PC-9 (cell line): ENCODE results near the gene PIK3R2. TPM values are rescaled to one million over a fixed set of nuclear protein-coding genes. Genes with fewer than 3 reads are reported as not detected.

Experiments
- BruUV-seq: library from RNA; stranded (reverse); fragments of 400-500 nt; replicated peaks from 2 replicates; lab custom pipeline; 2021; lab: Mats Ljungman, UMichigan
- CTCF ChIA-PET: fragments of 300-600 bp; sonication (Branson Sonifier 250); formaldehyde crosslinking; loops from one replicate; lab custom pipeline; 2022; ENCODE audit warnings: antibody characterized with exemption; lab: Charles Lee
- POLR2A ChIA-PET: fragments of 300-600 bp; sonication (Branson Sonifier 250); formaldehyde crosslinking; loops from one replicate; lab custom pipeline; 2022; ENCODE audit warnings: antibody characterized with exemption; ENCODE audit not compliant: unreplicated experiment; lab: Charles Lee
- DNase-seq, 2 experiments: peaks; one replicate each; pipeline versions ENCODE4 v3.0.0 to v3.0.0-alpha.2; 2015 to 2022; ENCODE audit warnings: mixed read lengths in 1 of 2
- H2AFZ ChIP-seq: fragments of 200-600 bp; sonication (generic); 2 replicates; pipeline ENCODE4 v1.8.1; 2017; ENCODE audit warnings: antibody characterized with exemption
- H3F3A ChIP-seq: fragments of 200-600 bp; sonication (generic); 2 replicates; pipeline ENCODE4 v1.8.1; 2017; ENCODE audit warnings: antibody characterized with exemption, mild to moderate bottlenecking, low read depth; ENCODE audit not compliant: insufficient read depth
- H3K27ac ChIP-seq: fragments of 200-600 bp; sonication (generic); 2 replicates; pipeline ENCODE4 v1.6.1; 2016; ENCODE audit warnings: mixed run types
- H3K27me3 ChIP-seq: fragments of 200-600 bp; sonication (generic); 2 replicates; pipeline ENCODE4 v1.6.1; 2016; ENCODE audit warnings: low read depth, mixed run types; ENCODE audit not compliant: insufficient read depth
- H3K36me3 ChIP-seq: fragments of 200-600 bp; sonication (generic); 2 replicates; pipeline ENCODE4 v1.6.1; 2016; ENCODE audit warnings: low read depth, mixed run types
- H3K4me1 ChIP-seq: fragments of 200-600 bp; sonication (generic); replicated peaks from 2 replicates; pipeline ENCODE4 v1.6.1; 2016; ENCODE audit warnings: mixed run types; ENCODE audit not compliant: insufficient read depth
- H3K4me2 ChIP-seq: fragments of 200-600 bp; sonication (generic); 2 replicates; pipeline ENCODE4 v1.6.1; 2017; ENCODE audit warnings: mixed run types
- H3K4me3 ChIP-seq: fragments of 200-600 bp; sonication (generic); 2 replicates; pipeline ENCODE4 v1.6.1; 2016; ENCODE audit warnings: mixed run types
- H3K79me2 ChIP-seq: fragments of 200-600 bp; sonication (generic); 2 replicates; pipeline ENCODE4 v1.6.1; 2017; ENCODE audit warnings: low read depth, mixed run types
- H3K9me2 ChIP-seq: fragments of 200-600 bp; sonication (generic); 2 replicates; pipeline ENCODE4 v1.8.1; 2017; ENCODE audit warnings: mild to moderate bottlenecking; ENCODE audit not compliant: insufficient read depth
- H3K9me3 ChIP-seq: fragments of 200-600 bp; sonication (generic); 2 replicates; pipeline ENCODE4 v1.8.1; 2016; ENCODE audit warnings: low read depth; ENCODE audit not compliant: insufficient read depth
- H4K20me1 ChIP-seq: fragments of 200-600 bp; sonication (generic); 2 replicates; pipeline ENCODE4 v1.8.1; 2017; ENCODE audit not compliant: insufficient read depth
- CTCF ChIP-seq: fragments of 200-600 bp; sonication (generic); conservative IDR thresholded peaks from 2 replicates; pipeline ENCODE4 v1.6.1; 2017; ENCODE audit warnings: mixed run types, antibody characterized with exemption, mild to moderate bottlenecking, moderate library complexity
- EZH2 ChIP-seq: fragments of 200-600 bp; sonication (generic); IDR thresholded peaks from 2 replicates; pipeline ENCODE4 v1.8.0; 2017; ENCODE audit warnings: antibody characterized with exemption, low read depth
- intact Hi-C: fragments of 100-400 bp; cut with micrococcal nuclease; formaldehyde crosslinking; loops from one replicate; pipeline ENCODE4 v1.10.0; 2022; ENCODE audit not compliant: unreplicated experiment
- total RNA-seq: library from RNA; stranded (reverse); gene quantifications from 2 replicates; pipeline ENCODE4 v1.2.3, GENCODE V29; 2021

The PIK3R2 gene
- total RNA-seq, 1 experiment from 2014 or later: 61.8 TPM

DNA sequence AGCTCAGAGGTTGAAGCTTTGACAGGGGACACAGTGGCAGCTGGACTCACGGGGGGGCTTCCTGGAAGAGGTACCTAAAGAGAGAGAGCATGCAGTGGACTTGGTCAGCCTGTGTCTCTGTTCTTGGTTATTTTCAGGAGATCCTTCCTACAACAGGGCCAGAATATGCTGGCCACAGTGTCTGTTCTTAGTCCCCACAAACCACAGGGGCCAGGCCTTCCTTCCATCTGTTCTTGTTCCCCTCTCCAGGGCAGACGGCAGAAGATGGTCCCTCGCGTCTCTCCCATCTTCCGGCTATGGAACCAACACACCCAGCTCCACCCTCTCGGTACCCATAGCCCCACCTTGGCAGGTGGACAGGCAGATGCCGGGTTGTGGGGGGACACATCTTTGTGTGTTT is 30.5 kb upstream of the PIK3R2 start:
- H3K9me2 ChIP-seq: no peaks in the 10 kb centered on the region
- BruUV-seq: no TSS peak
- CTCF ChIA-PET: no interaction called here

GRCh38 chr19:18122860-18123795 is 29.8 kb upstream of the PIK3R2 start:
- 0 out of 2 replicates have a peak, but pooled peaks cover 9% of the 10 kb centered on the region for H3F3A ChIP-seq
- no peak overlapping the region for H3K4me3 ChIP-seq
- intact Hi-C loops: no loop called here
- H3K4me1 ChIP-seq: 0 out of 2 replicates have a peak, but pooled peaks cover 4% of the 10 kb centered on the region
- H4K20me1 ChIP-seq: peaks cover 8% of the 10 kb centered on the region
- no peak overlapping the region for H3K27ac ChIP-seq
- H3K9me3 ChIP-seq: no peaks in the 10 kb centered on the region
- H3K4me2 ChIP-seq: no peak overlapping the region
- TF ChIP-seq EZH2 (no peak), CTCF (no peak)
- no peaks in the 10 kb centered on the region for H3K27me3 ChIP-seq
- H3K79me2 ChIP-seq: no peaks in the 10 kb centered on the region
- no peaks in the 10 kb centered on the region; the same call in 1 of the 2 replicates for H3K36me3 ChIP-seq
- H3K9me2 ChIP-seq: no peaks in the 10 kb centered on the region
- H2AFZ ChIP-seq: no peak overlapping the region
- POLR2A ChIA-PET: no interaction called here
- no TSS peak for BruUV-seq
- no peak for DNase-seq
- CTCF ChIA-PET: no interaction called here

More for the DNA sequence above, 30.5 kb upstream of the PIK3R2 start:
- H3K9me3 ChIP-seq: no peaks in the 10 kb centered on the region
- TF ChIP-seq CTCF (no peak), EZH2 (no peak)
- H4K20me1 ChIP-seq: peaks cover 8% of the 10 kb centered on the region
- no peaks in the 10 kb centered on the region; the same call in 1 of the 2 replicates for H3K36me3 ChIP-seq
- H3K4me2 ChIP-seq: no peak overlapping the region
- H3K4me3 ChIP-seq: no peak overlapping the region
- H2AFZ ChIP-seq: no peak overlapping the region
- POLR2A ChIA-PET: no interaction called here
- H3F3A ChIP-seq: 0 out of 2 replicates have a peak, but pooled peaks cover 9% of the 10 kb centered on the region
- intact Hi-C loops: no loop called here
- no peak overlapping the region for H3K27ac ChIP-seq
- H3K79me2 ChIP-seq: no peaks in the 10 kb centered on the region
- H3K27me3 ChIP-seq: no peaks in the 10 kb centered on the region
- H3K4me1 ChIP-seq: peaks cover 5% of the 10 kb centered on the region; the same call in 1 of the 2 replicates
- no peak for DNase-seq

GRCh38 chr19:18123819-18124218 is 29.1 kb upstream of the PIK3R2 start:
- no peaks in the 10 kb centered on the region for H3K9me2 ChIP-seq
- no peaks in the 10 kb centered on the region for H3K4me1 ChIP-seq
- DNase-seq: no peak
- no peaks in the 10 kb centered on the region for H3K27me3 ChIP-seq
- no peak overlapping the region for H2AFZ ChIP-seq
- no peaks in the 10 kb centered on the region for H3K79me2 ChIP-seq
- peaks cover 8% of the 10 kb centered on the region for H4K20me1 ChIP-seq
- H3K27ac ChIP-seq: no peak overlapping the region
- no peaks in the 10 kb centered on the region for H3K9me3 ChIP-seq
- no peak overlapping the region for H3K4me3 ChIP-seq
- no peak for TF ChIP-seq EZH2
- no peak for TF ChIP-seq CTCF
- POLR2A ChIA-PET: no interaction called here
- intact Hi-C loops: no loop called here
- BruUV-seq: no TSS peak
- no peaks in the 10 kb centered on the region; the same call in 1 of the 2 replicates for H3K36me3 ChIP-seq
- no peak overlapping the region for H3K4me2 ChIP-seq
- H3F3A ChIP-seq: 0 out of 2 replicates have a peak, but pooled peaks cover 6% of the 10 kb centered on the region
- CTCF ChIA-PET: no interaction called here
